ENCODE data around the gene INHBE.

- TF ChIP-seq POLR2AphosphoS5 (IDR thresholded peaks at IDR 0.05; ENCODE audit: low read depth, low read length) (no peak), REST (IDR thresholded peaks at IDR 0.05; ENCODE audit: insufficient read depth in 1 of 2, low read depth in 2 of 2, low read length in 2 of 2) (no peak), FOXP2 (optimal IDR thresholded peaks at IDR 0.05; ENCODE audit: borderline replicate concordance, extremely low read depth, extremely low read length, insufficient read depth) (no peak)
Measured at GRCh38 chr12:57428965-57429364, 26.1 kb upstream of the INHBE start.

Measured in PFSK-1 (cell line).